Measurements from ENCODE around the gene CSPG4. TPM values are rescaled to one million over a fixed set of nuclear protein-coding genes. Genes with fewer than 3 reads are reported as not detected.

Gene CSPG4
- total RNA-seq, 1 donor from 2014 or later: 5.4 TPM

DNA sequence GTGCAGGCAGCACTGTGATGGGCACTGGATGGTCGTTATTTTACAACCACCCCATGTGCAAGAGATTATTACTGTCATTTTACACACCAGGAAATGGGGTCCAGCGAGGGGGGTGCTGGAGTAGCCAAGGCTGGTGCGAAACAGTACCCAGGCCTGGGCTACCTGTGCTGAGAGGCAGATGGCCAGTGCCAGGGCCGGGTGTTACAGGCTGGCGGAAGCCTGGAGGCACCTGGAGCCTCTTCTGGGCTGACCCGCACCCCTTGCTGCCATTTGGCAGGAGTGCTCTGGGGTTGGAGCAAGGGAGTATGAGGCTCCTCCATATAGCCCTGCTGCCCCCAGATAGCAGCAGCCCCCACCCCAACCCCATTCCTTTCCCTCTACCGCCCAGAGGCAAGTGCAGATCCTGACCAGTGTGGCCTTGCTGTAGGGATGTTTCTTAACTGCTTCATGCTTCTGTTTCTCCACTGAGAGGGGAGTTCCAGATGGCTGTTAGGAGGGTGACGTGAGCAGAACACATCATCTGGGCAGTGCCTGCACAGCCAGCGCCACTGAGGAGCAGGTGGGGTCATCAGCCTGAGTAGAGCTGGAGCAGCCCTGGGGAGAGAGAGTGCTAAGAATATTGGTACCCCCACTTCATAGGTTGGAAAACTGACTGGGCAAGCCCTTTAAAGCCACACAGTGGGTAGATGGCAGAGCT lies 49.7 kb downstream of the CSPG4 start:
- Mint-ChIP-seq H3K27ac (ENCODE audit: unreplicated experiment) (peak overlapping the region; percentile 57), H3K4me3 (no peak overlapping the region), H3K4me1 (no peaks in the 10 kb centered on the region), H3K36me3 (ENCODE audit: low read depth) (no peaks in the 10 kb centered on the region), H3K9me3 (no peaks in the 10 kb centered on the region), H3K27me3 (ENCODE audit: low read depth) (no peaks in the 10 kb centered on the region)
- no peak for TF ChIP-seq CTCF (conservative IDR thresholded peaks at IDR 0.05)
- no peak for DNase-seq (ENCODE audit: low read depth, low spot score)

DNA sequence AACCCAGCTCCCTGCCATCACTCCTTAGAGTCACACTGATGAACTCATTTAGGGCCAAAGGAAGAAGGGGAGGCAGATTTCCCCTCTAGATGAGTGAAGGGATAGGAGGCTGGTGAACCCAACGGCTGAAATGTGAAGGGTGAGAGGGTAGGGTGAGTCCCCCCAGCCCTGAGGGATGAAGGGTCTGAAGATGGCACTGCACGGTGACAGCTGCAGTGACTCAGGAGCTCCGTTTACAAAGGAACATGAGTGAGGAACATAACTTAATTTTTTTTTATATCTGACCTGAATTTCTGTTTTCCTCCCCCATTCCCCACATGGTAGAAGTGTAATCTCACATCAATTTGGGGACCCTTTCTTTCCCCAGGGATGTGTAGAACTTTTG lies 50.9 kb downstream of the CSPG4 start:
- Mint-ChIP-seq H3K36me3 (ENCODE audit: low read depth) (no peaks in the 10 kb centered on the region), H3K27me3 (ENCODE audit: low read depth) (no peaks in the 10 kb centered on the region), H3K4me3 (no peak overlapping the region), H3K27ac (ENCODE audit: unreplicated experiment) (peak overlapping the region; percentile 75), H3K9me3 (no peaks in the 10 kb centered on the region), H3K4me1 (no peaks in the 10 kb centered on the region)
- DNase-seq (ENCODE audit: low read depth, low spot score): no peak
- TF ChIP-seq CTCF (conservative IDR thresholded peaks at IDR 0.05): no peak

- DNase-seq (ENCODE audit: low read depth, low spot score): no peak
- peak overlapping the region; percentile 75 for H3K27ac Mint-ChIP-seq (ENCODE audit: unreplicated experiment)
- H3K27me3 Mint-ChIP-seq (ENCODE audit: low read depth): no peaks in the 10 kb centered on the region
These were observed 51.4 kb downstream of the CSPG4 start for GRCh38 chr15:75661100-75661755.

GRCh38 chr15:75659928-75660645 lies 52.6 kb downstream of the CSPG4 start:
- no peak overlapping the region for H3K27ac Mint-ChIP-seq (ENCODE audit: unreplicated experiment)
- DNase-seq (ENCODE audit: low read depth, low spot score): no peak
- no peaks in the 10 kb centered on the region for H3K27me3 Mint-ChIP-seq (ENCODE audit: low read depth)
- H3K4me1 Mint-ChIP-seq: no peaks in the 10 kb centered on the region
- no peak overlapping the region for H3K4me3 Mint-ChIP-seq
- TF ChIP-seq CTCF (conservative IDR thresholded peaks at IDR 0.05): no peak
- H3K36me3 Mint-ChIP-seq (ENCODE audit: low read depth): no peaks in the 10 kb centered on the region
- no peaks in the 10 kb centered on the region for H3K9me3 Mint-ChIP-seq

More at GRCh38 chr15:75661100-75661755, 51.4 kb downstream of the CSPG4 start:
- Mint-ChIP-seq H3K4me1 (no peaks in the 10 kb centered on the region), H3K9me3 (no peaks in the 10 kb centered on the region), H3K36me3 (ENCODE audit: low read depth) (no peaks in the 10 kb centered on the region), H3K4me3 (no peak overlapping the region)
- no peak for TF ChIP-seq CTCF (conservative IDR thresholded peaks at IDR 0.05)

- no peaks in the 10 kb centered on the region for H3K4me1 Mint-ChIP-seq
- H3K4me3 Mint-ChIP-seq: no peak overlapping the region
- H3K27me3 Mint-ChIP-seq (ENCODE audit: low read depth): no peaks in the 10 kb centered on the region
- no peak overlapping the region for H3K27ac Mint-ChIP-seq (ENCODE audit: unreplicated experiment)
- TF ChIP-seq CTCF (conservative IDR thresholded peaks at IDR 0.05): no peak
- no peaks in the 10 kb centered on the region for H3K9me3 Mint-ChIP-seq
- DNase-seq (ENCODE audit: low read depth, low spot score): no peak
- no peaks in the 10 kb centered on the region for H3K36me3 Mint-ChIP-seq (ENCODE audit: low read depth)
These were observed 53.4 kb downstream of the CSPG4 start for GRCh38 chr15:75659141-75659771.

Measured in neural crest cell (in vitro differentiated cells).